ENCODE results near the gene FADS2. TPM values are rescaled to one million over a fixed set of nuclear protein-coding genes. Genes with fewer than 3 reads are reported as not detected.

The FADS2 gene
- total RNA-seq, 2 experiments from 2014 or later = 131 to 134 TPM

GRCh38 chr11:61862714-61863547 lies 34.8 kb downstream of the FADS2 start:
- ATAC-seq = no peak
- CTCF ChIA-PET = interaction anchor here (1.8 kb wide), 1 partner anchor 245 kb away, joined by 8 read pairs; no protein-coding TSS in a partner anchor

GRCh38 chr11:61863548-61864081 lies 35.5 kb downstream of the FADS2 start:
- Mint-ChIP-seq H3K4me3 (no peak overlapping the region), H3K36me3 (ENCODE audit: low read depth) (peaks cover 22% of the 10 kb centered on the region), H3K27me3 (no peaks in the 10 kb centered on the region), H3K9me3 (no peaks in the 10 kb centered on the region), H3K27ac (no peak overlapping the region), H3K4me1 (ENCODE audit: low read depth) (no peaks in the 10 kb centered on the region)
- TF ChIP-seq, protein P1, sequence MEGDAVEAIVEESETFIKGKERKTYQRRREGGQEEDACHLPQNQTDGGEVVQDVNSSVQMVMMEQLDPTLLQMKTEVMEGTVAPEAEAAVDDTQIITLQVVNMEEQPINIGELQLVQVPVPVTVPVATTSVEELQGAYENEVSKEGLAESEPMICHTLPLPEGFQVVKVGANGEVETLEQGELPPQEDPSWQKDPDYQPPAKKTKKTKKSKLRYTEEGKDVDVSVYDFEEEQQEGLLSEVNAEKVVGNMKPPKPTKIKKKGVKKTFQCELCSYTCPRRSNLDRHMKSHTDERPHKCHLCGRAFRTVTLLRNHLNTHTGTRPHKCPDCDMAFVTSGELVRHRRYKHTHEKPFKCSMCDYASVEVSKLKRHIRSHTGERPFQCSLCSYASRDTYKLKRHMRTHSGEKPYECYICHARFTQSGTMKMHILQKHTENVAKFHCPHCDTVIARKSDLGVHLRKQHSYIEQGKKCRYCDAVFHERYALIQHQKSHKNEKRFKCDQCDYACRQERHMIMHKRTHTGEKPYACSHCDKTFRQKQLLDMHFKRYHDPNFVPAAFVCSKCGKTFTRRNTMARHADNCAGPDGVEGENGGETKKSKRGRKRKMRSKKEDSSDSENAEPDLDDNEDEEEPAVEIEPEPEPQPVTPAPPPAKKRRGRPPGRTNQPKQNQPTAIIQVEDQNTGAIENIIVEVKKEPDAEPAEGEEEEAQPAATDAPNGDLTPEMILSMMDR (IDR thresholded peaks at IDR 0.05) = no peak
- DNase-seq = no peak
- ChIA-PET CTCF (interaction anchor here (0.9 to 1.8 kb wide), 3 partner anchors 35 to 244 kb away, joined by 3 to 8 read pairs (median 3); no protein-coding TSS in a partner anchor), POLR2A (interaction anchor here (0.6 kb wide), 1 partner anchor 1025 kb away, joined by 3 read pairs; no protein-coding TSS in a partner anchor)
- intact Hi-C loops (cut with micrococcal nuclease) = no loop called here
- ATAC-seq = no peak

More at GRCh38 chr11:61862714-61863547, 34.8 kb downstream of the FADS2 start:
- DNase-seq = no peak
- Mint-ChIP-seq H3K4me1 (ENCODE audit: low read depth) (no peaks in the 10 kb centered on the region), H3K36me3 (ENCODE audit: low read depth) (peaks cover 22% of the 10 kb centered on the region), H3K9me3 (no peaks in the 10 kb centered on the region), H3K27me3 (no peaks in the 10 kb centered on the region), H3K27ac (no peak overlapping the region), H3K4me3 (no peak overlapping the region)
- POLR2A ChIA-PET = no interaction called here
- intact Hi-C loops (cut with micrococcal nuclease) = no loop called here
- TF ChIP-seq, protein P1 (IDR thresholded peaks at IDR 0.05) = no peak

DNA sequence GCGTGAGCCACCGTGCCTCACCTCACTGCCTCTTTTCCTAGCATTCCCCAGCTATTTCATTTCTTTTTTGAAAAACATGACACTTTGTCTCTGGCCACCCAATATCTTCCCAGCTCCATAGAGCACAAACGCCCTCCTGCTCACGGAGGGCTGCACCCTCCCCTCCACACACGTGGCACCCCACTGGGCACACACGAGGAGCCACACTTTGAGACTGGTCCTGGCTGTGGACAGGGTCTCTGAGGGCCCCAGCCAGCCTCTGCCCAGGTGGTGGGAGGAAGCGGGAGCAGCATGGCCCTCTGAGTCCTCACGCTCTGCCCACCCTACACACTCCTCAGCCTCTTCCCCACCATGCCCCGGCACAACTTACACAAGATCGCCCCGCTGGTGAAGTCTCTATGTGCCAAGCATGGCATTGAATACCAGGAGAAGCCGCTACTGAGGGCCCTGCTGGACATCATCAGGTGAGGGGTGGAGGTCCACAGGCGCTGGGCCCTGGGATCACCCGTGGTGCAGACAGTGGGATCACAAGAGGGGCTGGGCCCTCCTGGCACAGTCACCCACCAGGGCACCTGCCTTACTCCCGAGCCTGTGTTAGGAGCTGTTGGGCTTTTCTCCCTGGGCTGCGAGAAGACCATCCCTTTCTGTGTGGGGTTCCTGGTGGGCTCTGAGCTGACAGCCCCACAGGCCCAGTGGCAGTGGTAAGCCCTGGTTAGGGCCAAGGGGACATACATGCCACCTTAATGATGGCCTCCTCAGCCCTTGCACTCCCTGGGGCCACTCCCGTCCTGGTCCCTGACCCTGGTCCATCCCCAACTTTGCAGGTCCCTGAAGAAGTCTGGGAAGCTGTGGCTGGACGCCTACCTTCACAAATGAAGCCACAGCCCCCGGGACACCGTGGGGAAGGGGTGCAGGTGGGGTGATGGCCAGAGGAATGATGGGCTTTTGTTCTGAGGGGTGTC lies 37.0 kb downstream of the FADS2 start:
- H3K9me3 Mint-ChIP-seq = no peaks in the 10 kb centered on the region
- ChIA-PET CTCF (interaction anchor here (1.5 to 3.4 kb wide), 3 partner anchors 33 to 243 kb away, joined by 3 to 12 read pairs (median 8); no protein-coding TSS in a partner anchor), POLR2A (no interaction called here)
- no peak overlapping the region for H3K4me3 Mint-ChIP-seq
- TF ChIP-seq, protein P1 (IDR thresholded peaks at IDR 0.05) = no peak
- no peaks in the 10 kb centered on the region for H3K27me3 Mint-ChIP-seq
- no peak overlapping the region for H3K27ac Mint-ChIP-seq
- ATAC-seq = no peak
- intact Hi-C loops (cut with micrococcal nuclease) = no loop called here
- no peak for DNase-seq
- no peaks in the 10 kb centered on the region for H3K4me1 Mint-ChIP-seq (ENCODE audit: low read depth)
- H3K36me3 Mint-ChIP-seq (ENCODE audit: low read depth) = peaks cover 14% of the 10 kb centered on the region

DNA sequence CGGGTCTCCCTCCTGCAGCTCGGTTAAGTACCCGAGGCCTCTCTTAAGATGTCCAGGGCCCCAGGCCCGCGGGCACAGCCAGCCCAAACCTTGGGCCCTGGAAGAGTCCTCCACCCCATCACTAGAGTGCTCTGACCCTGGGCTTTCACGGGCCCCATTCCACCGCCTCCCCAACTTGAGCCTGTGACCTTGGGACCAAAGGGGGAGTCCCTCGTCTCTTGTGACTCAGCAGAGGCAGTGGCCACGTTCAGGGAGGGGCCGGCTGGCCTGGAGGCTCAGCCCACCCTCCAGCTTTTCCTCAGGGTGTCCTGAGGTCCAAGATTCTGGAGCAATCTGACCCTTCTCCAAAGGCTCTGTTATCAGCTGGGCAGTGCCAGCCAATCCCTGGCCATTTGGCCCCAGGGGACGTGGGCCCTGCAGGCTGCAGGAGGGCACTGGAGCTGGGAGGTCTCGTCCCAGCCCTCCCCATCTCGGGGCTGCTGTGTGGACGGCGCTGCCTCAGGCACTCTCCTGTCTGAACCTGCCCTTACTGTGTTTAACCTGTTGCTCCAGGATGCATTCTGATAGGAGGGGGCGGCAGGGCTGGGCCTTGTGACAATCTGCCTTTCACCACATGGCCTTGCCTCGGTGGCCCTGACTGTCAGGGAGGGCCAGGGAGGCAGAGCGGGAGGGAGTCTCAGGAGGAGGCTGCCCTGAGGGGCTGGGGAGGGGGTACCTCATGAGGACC lies 38.3 kb downstream of the FADS2 start:
- Mint-ChIP-seq H3K27ac (no peak overlapping the region), H3K27me3 (no peaks in the 10 kb centered on the region), H3K36me3 (ENCODE audit: low read depth) (peaks cover 7% of the 10 kb centered on the region), H3K4me3 (no peak overlapping the region), H3K9me3 (no peaks in the 10 kb centered on the region), H3K4me1 (ENCODE audit: low read depth) (peaks cover 2% of the 10 kb centered on the region)
- CTCF ChIA-PET = interaction anchor here (1.5 to 3.4 kb wide), 5 partner anchors 32 to 241 kb away, joined by 5 to 12 read pairs (median 5); no protein-coding TSS in a partner anchor
- ATAC-seq (no peak), DNase-seq (no peak)
- intact Hi-C loops (cut with micrococcal nuclease) = no loop called here
- TF ChIP-seq, protein P1 (IDR thresholded peaks at IDR 0.05) = no peak
- POLR2A ChIA-PET = no interaction called here

Data from activated CD8-positive, alpha-beta T cell treated with anti-CD3 and anti-CD28 coated beads for 36 hours (primary cell).